ENCODE data around the gene MATK. TPM values are rescaled to one million over a fixed set of nuclear protein-coding genes. Genes with fewer than 3 reads are reported as not detected.

Gene MATK
- total and polyA plus RNA-seq, 10 of the 15 experiments (the other 5 are each of a cell fraction or from before 2014, with no cell fraction given), result 0.24 to 2.2 (median 1.1) TPM; not detected in 2

DNA sequence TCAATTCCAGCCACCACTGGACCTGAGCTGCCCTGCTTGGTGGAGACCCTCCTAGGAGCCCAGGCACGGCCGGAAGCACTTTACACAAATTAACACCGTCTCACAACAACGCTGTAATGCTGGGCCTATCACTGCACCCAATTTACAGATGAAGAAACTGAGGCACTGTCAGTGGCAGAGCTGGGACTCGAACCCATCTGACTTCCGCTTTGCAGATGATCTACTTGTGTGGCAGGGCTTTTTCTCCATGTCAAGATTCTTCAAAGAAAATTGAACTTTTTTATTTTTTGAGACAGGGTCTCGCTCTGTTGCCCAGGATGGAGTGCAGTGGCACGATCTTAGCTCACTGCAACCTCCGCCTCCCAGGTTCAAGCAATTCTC lies 48.9 kb upstream of the MATK start:
- POLR2A ChIA-PET, result no interaction called here
- SMC1A ChIA-PET (ENCODE audit: uncharacterized antibody, unreplicated experiment), result no interaction called here
- Histone ChIP-seq H4K20me1 (ENCODE audit: control insufficient read depth, insufficient read depth) (no peaks in the 10 kb centered on the region), H3K36me3 (ENCODE audit: control insufficient read depth in 2 of 2, insufficient read depth in 2 of 2, low read length in 1 of 2) (no peaks in the 10 kb centered on the region), H3K9me3 (replicated peaks; ENCODE audit: control insufficient read depth, insufficient read depth, low read length) (no peaks in the 10 kb centered on the region; the same call in 2 of the 3 replicates), H3K27me3 (replicated peaks in 1 of 2; ENCODE audit: control insufficient read depth in 2 of 2, insufficient read depth in 2 of 2, low read length in 1 of 2) (no peaks in the 10 kb centered on the region), H3K4me3 (no peak overlapping the region), H3K4me2 (ENCODE audit: control insufficient read depth, insufficient read depth) (no peak overlapping the region), H3K9ac (ENCODE audit: control insufficient read depth, insufficient read depth, low read length) (no peak overlapping the region), H3K27ac (ENCODE audit: control insufficient read depth, insufficient read depth) (no peak overlapping the region), H2AFZ (ENCODE audit: control insufficient read depth, low read depth, low read length) (no peak overlapping the region), H3K4me1 (ENCODE audit: control insufficient read depth, insufficient read depth, low read length) (no peaks in the 10 kb centered on the region), H3K79me2 (ENCODE audit: control insufficient read depth, insufficient read depth, low read length) (no peaks in the 10 kb centered on the region)
- TF ChIP-seq, protein P1, sequence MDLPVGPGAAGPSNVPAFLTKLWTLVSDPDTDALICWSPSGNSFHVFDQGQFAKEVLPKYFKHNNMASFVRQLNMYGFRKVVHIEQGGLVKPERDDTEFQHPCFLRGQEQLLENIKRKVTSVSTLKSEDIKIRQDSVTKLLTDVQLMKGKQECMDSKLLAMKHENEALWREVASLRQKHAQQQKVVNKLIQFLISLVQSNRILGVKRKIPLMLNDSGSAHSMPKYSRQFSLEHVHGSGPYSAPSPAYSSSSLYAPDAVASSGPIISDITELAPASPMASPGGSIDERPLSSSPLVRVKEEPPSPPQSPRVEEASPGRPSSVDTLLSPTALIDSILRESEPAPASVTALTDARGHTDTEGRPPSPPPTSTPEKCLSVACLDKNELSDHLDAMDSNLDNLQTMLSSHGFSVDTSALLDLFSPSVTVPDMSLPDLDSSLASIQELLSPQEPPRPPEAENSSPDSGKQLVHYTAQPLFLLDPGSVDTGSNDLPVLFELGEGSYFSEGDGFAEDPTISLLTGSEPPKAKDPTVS (IDR thresholded peaks at IDR 0.05; ENCODE audit: low read depth, low read length), result no peak
- TF ChIP-seq POLR2AphosphoS2 (IDR thresholded peaks at IDR 0.05; ENCODE audit: low read depth, low read length) (no peak), EP300 (IDR thresholded peaks at IDR 0.05; ENCODE audit: borderline replicate concordance in 1 of 2, control insufficient read depth in 1 of 2, low read depth in 2 of 2, low read length in 2 of 2) (no peak), SP1 (IDR thresholded peaks at IDR 0.05; ENCODE audit: low read depth, low read length) (no peak), POLR2A (IDR thresholded peaks at IDR 0.05; ENCODE audit: low read depth, low read length) (no peak), SUPT20H (IDR thresholded peaks at IDR 0.05; ENCODE audit: borderline replicate concordance, control insufficient read depth, low read depth, low read length) (no peak), GABPA (IDR thresholded peaks at IDR 0.05; ENCODE audit: low read depth) (no peak), JUND (IDR thresholded peaks at IDR 0.05; ENCODE audit: low read depth, low read length) (no peak), NFXL1 (IDR thresholded peaks at IDR 0.05; ENCODE audit: borderline replicate concordance) (no peak), ESRRA (IDR thresholded peaks at IDR 0.05; ENCODE audit: low read length) (no peak), MEF2B (IDR thresholded peaks at IDR 0.05; ENCODE audit: partially characterized antibody, poor library complexity, severe bottlenecking) (no peak)
- TF ChIP-seq, protein P2, sequence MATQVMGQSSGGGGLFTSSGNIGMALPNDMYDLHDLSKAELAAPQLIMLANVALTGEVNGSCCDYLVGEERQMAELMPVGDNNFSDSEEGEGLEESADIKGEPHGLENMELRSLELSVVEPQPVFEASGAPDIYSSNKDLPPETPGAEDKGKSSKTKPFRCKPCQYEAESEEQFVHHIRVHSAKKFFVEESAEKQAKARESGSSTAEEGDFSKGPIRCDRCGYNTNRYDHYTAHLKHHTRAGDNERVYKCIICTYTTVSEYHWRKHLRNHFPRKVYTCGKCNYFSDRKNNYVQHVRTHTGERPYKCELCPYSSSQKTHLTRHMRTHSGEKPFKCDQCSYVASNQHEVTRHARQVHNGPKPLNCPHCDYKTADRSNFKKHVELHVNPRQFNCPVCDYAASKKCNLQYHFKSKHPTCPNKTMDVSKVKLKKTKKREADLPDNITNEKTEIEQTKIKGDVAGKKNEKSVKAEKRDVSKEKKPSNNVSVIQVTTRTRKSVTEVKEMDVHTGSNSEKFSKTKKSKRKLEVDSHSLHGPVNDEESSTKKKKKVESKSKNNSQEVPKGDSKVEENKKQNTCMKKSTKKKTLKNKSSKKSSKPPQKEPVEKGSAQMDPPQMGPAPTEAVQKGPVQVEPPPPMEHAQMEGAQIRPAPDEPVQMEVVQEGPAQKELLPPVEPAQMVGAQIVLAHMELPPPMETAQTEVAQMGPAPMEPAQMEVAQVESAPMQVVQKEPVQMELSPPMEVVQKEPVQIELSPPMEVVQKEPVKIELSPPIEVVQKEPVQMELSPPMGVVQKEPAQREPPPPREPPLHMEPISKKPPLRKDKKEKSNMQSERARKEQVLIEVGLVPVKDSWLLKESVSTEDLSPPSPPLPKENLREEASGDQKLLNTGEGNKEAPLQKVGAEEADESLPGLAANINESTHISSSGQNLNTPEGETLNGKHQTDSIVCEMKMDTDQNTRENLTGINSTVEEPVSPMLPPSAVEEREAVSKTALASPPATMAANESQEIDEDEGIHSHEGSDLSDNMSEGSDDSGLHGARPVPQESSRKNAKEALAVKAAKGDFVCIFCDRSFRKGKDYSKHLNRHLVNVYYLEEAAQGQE (IDR thresholded peaks at IDR 0.05; ENCODE audit: low read depth, low read length), result no peak
- TF ChIP-seq, protein P3, sequence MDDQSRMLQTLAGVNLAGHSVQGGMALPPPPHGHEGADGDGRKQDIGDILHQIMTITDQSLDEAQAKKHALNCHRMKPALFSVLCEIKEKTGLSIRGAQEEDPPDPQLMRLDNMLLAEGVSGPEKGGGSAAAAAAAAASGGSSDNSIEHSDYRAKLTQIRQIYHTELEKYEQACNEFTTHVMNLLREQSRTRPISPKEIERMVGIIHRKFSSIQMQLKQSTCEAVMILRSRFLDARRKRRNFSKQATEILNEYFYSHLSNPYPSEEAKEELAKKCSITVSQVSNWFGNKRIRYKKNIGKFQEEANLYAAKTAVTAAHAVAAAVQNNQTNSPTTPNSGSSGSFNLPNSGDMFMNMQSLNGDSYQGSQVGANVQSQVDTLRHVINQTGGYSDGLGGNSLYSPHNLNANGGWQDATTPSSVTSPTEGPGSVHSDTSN (IDR thresholded peaks at IDR 0.05; ENCODE audit: insufficient replicate concordance, low read depth, low read length), result no peak
- TF ChIP-seq, protein P4, sequence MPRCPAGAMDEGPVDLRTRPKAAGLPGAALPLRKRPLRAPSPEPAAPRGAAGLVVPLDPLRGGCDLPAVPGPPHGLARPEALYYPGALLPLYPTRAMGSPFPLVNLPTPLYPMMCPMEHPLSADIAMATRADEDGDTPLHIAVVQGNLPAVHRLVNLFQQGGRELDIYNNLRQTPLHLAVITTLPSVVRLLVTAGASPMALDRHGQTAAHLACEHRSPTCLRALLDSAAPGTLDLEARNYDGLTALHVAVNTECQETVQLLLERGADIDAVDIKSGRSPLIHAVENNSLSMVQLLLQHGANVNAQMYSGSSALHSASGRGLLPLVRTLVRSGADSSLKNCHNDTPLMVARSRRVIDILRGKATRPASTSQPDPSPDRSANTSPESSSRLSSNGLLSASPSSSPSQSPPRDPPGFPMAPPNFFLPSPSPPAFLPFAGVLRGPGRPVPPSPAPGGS (IDR thresholded peaks at IDR 0.05; ENCODE audit: borderline replicate concordance, insufficient read depth, low read depth, low read length, poor library complexity, severe bottlenecking), result no peak
- TF ChIP-seq, protein P5, sequence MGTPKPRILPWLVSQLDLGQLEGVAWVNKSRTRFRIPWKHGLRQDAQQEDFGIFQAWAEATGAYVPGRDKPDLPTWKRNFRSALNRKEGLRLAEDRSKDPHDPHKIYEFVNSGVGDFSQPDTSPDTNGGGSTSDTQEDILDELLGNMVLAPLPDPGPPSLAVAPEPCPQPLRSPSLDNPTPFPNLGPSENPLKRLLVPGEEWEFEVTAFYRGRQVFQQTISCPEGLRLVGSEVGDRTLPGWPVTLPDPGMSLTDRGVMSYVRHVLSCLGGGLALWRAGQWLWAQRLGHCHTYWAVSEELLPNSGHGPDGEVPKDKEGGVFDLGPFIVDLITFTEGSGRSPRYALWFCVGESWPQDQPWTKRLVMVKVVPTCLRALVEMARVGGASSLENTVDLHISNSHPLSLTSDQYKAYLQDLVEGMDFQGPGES (IDR thresholded peaks at IDR 0.05), result no peak
- WGBS (ENCODE audit: insufficient coverage, insufficient replicate concordance, low lambda C conversion rate, missing lambda C conversion rate), result 64% methylated on average over 9 of the region's 9 CpGs
- no peak for DNase-seq (ENCODE audit: low read depth, low spot score)
- no peak for ATAC-seq
- no TSS peak for BruUV-seq (replicated peaks)
- RAD21 ChIA-PET (ENCODE audit: unreplicated experiment), result no interaction called here
- FAIRE-seq, result no peak
- CTCF ChIA-PET, result interaction anchor here (0.6 kb wide), 1 partner anchor 16 kb away, joined by 3 read pairs; no protein-coding TSS in a partner anchor
- intact Hi-C loops (cut with micrococcal nuclease; ENCODE audit: unreplicated experiment) (no loop called here), in situ Hi-C loops (cut with MboI) (no loop called here)

All from GM12878 (cell line).